IMR-90 (cell line): ENCODE measurements around the gene C7. TPM values are rescaled to one million over a fixed set of nuclear protein-coding genes. Genes with fewer than 3 reads are reported as not detected.

Experiments used
- ATAC-seq: fragments of 200-7000 bp; cut with Tn5 transposase; 2 replicates; pipeline ENCODE4 v1.9.1; 2020; ENCODE audit warnings: low read depth, mild to moderate bottlenecking, moderate library complexity
- BruUV-seq: library from RNA; stranded (reverse); fragments of 400-500 nt; replicated peaks from 2 replicates; lab custom pipeline; 2021; lab: Mats Ljungman, UMichigan
- CTCF ChIA-PET: fragments of 300-600 bp; formaldehyde crosslinking; extraction: SDS; loops from one replicate; lab custom pipeline; 2021; ENCODE audit warnings: antibody characterized with exemption; lab: Yijun Ruan, JAX
- POLR2A ChIA-PET: fragments of 300-600 bp; sonication (Branson Sonifier 250); formaldehyde crosslinking; loops from one replicate; lab custom pipeline; 2022; ENCODE audit warnings: antibody characterized with exemption; ENCODE audit not compliant: unreplicated experiment; lab: Charles Lee
- DNase-seq: peaks from one replicate; pipeline ENCODE4 v3.0.0; 2013
- H2AFZ ChIP-seq: replicated peaks from 2 replicates; pipeline ENCODE3; 2013; ENCODE audit warnings: low read length, mild to moderate bottlenecking; ENCODE audit not compliant: poor library complexity
- H2AK5ac ChIP-seq: 2 replicates; pipeline ENCODE4 v1.6.1; 2013; ENCODE audit warnings: low read depth, low read length, inconsistent platforms
- H2AK9ac ChIP-seq: replicated peaks from 2 replicates; pipeline ENCODE3; 2013; ENCODE audit warnings: mild to moderate bottlenecking, low read depth, low read length, moderate library complexity; ENCODE audit not compliant: poor library complexity
- H2BK120ac ChIP-seq: 2 replicates; pipeline ENCODE4 v1.6.1; 2013; ENCODE audit warnings: low read depth, low read length, inconsistent platforms
- H2BK15ac ChIP-seq: 3 replicates; pipeline ENCODE4 v1.6.1; 2013; ENCODE audit warnings: low read depth, low read length, inconsistent platforms
- H2BK20ac ChIP-seq: 2 replicates; pipeline ENCODE4 v1.6.1; 2013; ENCODE audit warnings: low read depth, mild to moderate bottlenecking, inconsistent platforms, low read length, moderate library complexity
- H2BK5ac ChIP-seq: 2 replicates; pipeline ENCODE4 v1.6.1; 2013; ENCODE audit warnings: mild to moderate bottlenecking, low read depth, low read length, inconsistent platforms; ENCODE audit not compliant: poor library complexity, severe bottlenecking
- H3K14ac ChIP-seq: replicated peaks from 2 replicates; pipeline ENCODE4 v1.6.1; 2013; ENCODE audit warnings: low read depth, low read length, inconsistent platforms
- H3K18ac ChIP-seq: 2 replicates; pipeline ENCODE4 v1.6.1; 2013; ENCODE audit warnings: low read depth, low read length, control low read depth
- H3K23ac ChIP-seq: 2 replicates; pipeline ENCODE4 v1.6.1; 2013; ENCODE audit warnings: low read depth, low read length, inconsistent platforms
- H3K27ac ChIP-seq: 2 replicates; pipeline ENCODE4 v1.5.1; 2013; ENCODE audit warnings: mild to moderate bottlenecking, control low read depth, low read length; ENCODE audit not compliant: insufficient read depth
- H3K27me3 ChIP-seq: 2 replicates; pipeline ENCODE4 v1.6.1; 2013; ENCODE audit warnings: low read length; ENCODE audit not compliant: control insufficient read depth, insufficient read depth
- H3K36me3 ChIP-seq: 2 replicates; pipeline ENCODE4 v1.6.1; 2013; ENCODE audit warnings: low read length, mixed read lengths; ENCODE audit not compliant: control insufficient read depth, insufficient read depth
- H3K4ac ChIP-seq: 2 replicates; pipeline ENCODE4 v1.6.1; 2013; ENCODE audit warnings: low read depth, low read length, inconsistent platforms
- H3K4me1 ChIP-seq: 2 replicates; pipeline ENCODE4 v1.6.1; 2013; ENCODE audit warnings: low read length, mixed read lengths; ENCODE audit not compliant: control insufficient read depth, insufficient read depth
- H3K4me2 ChIP-seq: 2 replicates; pipeline ENCODE4 v1.6.1; 2013; ENCODE audit warnings: low read depth, mild to moderate bottlenecking, control low read depth, low read length, moderate library complexity
- H3K4me3 ChIP-seq: 2 replicates; pipeline ENCODE4 v1.5.1; 2013; ENCODE audit warnings: low read depth, mild to moderate bottlenecking, control low read depth, low read length, moderate library complexity; ENCODE audit not compliant: insufficient read depth
- H3K56ac ChIP-seq: 2 replicates; pipeline ENCODE4 v1.6.1; 2013; ENCODE audit warnings: low read length, inconsistent platforms; ENCODE audit not compliant: insufficient read depth; ENCODE audit errors: extremely low read depth
- H3K79me1 ChIP-seq, 2 experiments: 2 replicates each; pipeline ENCODE4 v1.6.1; 2013; ENCODE audit warnings: low read length in 2 of 2, inconsistent platforms in 1 of 2, low read depth in 1 of 2
- H3K9ac ChIP-seq: 2 replicates; pipeline ENCODE4 v1.6.1; 2013; ENCODE audit warnings: low read depth, low read length, control low read depth
- H3K9me1 ChIP-seq: 2 replicates; pipeline ENCODE4 v1.6.1; 2013; ENCODE audit warnings: low read length, inconsistent platforms; ENCODE audit not compliant: insufficient read depth
- H3K9me3 ChIP-seq: 2 replicates; pipeline ENCODE4 v1.6.1; 2013; ENCODE audit warnings: low read length; ENCODE audit not compliant: control insufficient read depth, insufficient read depth
- H4K20me1 ChIP-seq: 2 replicates; pipeline ENCODE4 v1.6.1; 2013; ENCODE audit warnings: low read length, inconsistent platforms; ENCODE audit not compliant: insufficient read depth
- H4K5ac ChIP-seq: 2 replicates; pipeline ENCODE4 v1.6.1; 2013; ENCODE audit warnings: mild to moderate bottlenecking, low read depth, low read length, control low read depth
- H4K8ac ChIP-seq, 2 experiments: 2 replicates each; pipeline ENCODE4 v1.6.1; 2013; ENCODE audit warnings: low read depth in 2 of 2, low read length in 2 of 2, control low read depth in 1 of 2, inconsistent platforms in 1 of 2
- H4K91ac ChIP-seq: 2 replicates; pipeline ENCODE4 v1.6.1; 2013; ENCODE audit warnings: low read depth, low read length, inconsistent platforms; ENCODE audit not compliant: insufficient read depth
- BHLHE40 ChIP-seq: fragments of 150-350 bp; IDR thresholded peaks from 2 replicates; pipeline ENCODE4 v1.6.1; 2016; ENCODE audit warnings: mild to moderate bottlenecking, low read depth, low read length
- CEBPB ChIP-seq: IDR thresholded peaks from 2 replicates; pipeline ENCODE4 v1.6.1; 2012; ENCODE audit warnings: low read depth, low read length, improper control_type of control experiment
- CHD1 ChIP-seq: IDR thresholded peaks from 2 replicates; pipeline ENCODE4 v1.6.1; 2012; ENCODE audit warnings: low read depth, low read length, improper control_type of control experiment
- CTCF ChIP-seq: conservative IDR thresholded peaks from 2 replicates; pipeline ENCODE4 v1.5.1; 2012; ENCODE audit warnings: mild to moderate bottlenecking, low read depth, low read length, improper control_type of control experiment
- ELK1 ChIP-seq: fragments of 150-350 bp; IDR thresholded peaks from 2 replicates; pipeline ENCODE4 v1.6.1; 2016; ENCODE audit warnings: low read depth, mild to moderate bottlenecking, low read length, moderate library complexity, borderline replicate concordance
- FOS ChIP-seq: fragments of 150-350 bp; IDR thresholded peaks from 2 replicates; pipeline ENCODE4 v1.6.1; 2016; ENCODE audit warnings: low read depth, low read length
- MAFK ChIP-seq: IDR thresholded peaks from 2 replicates; pipeline ENCODE4 v1.6.1; 2012; ENCODE audit warnings: low read depth, low read length, improper control_type of control experiment
- MAZ ChIP-seq: IDR thresholded peaks from 2 replicates; pipeline ENCODE4 v1.6.1; 2012; ENCODE audit warnings: low read depth, mild to moderate bottlenecking, low read length, improper control_type of control experiment, moderate library complexity, borderline replicate concordance
- MXI1 ChIP-seq: IDR thresholded peaks from 2 replicates; pipeline ENCODE4 v1.6.1; 2012; ENCODE audit warnings: low read depth, mild to moderate bottlenecking, low read length, moderate library complexity, borderline replicate concordance
- NFE2L2 ChIP-seq: fragments of 150-350 bp; IDR thresholded peaks from 2 replicates; pipeline ENCODE4 v1.6.1; 2016; ENCODE audit warnings: low read depth, mild to moderate bottlenecking, low read length
- POLR2A ChIP-seq: IDR thresholded peaks from 2 replicates; pipeline ENCODE4 v1.6.1; 2012; ENCODE audit warnings: mild to moderate bottlenecking, low read depth, low read length
- RAD21 ChIP-seq: IDR thresholded peaks from 2 replicates; pipeline ENCODE4 v1.6.1; 2012; ENCODE audit warnings: low read length, improper control_type of control experiment
- RCOR1 ChIP-seq: IDR thresholded peaks from 2 replicates; pipeline ENCODE4 v1.6.1; 2012; ENCODE audit warnings: mild to moderate bottlenecking, low read length, improper control_type of control experiment; ENCODE audit not compliant: insufficient replicate concordance
- RFX5 ChIP-seq: IDR thresholded peaks from 2 replicates; pipeline ENCODE4 v1.8.0; 2012; ENCODE audit warnings: low read depth, mild to moderate bottlenecking, low read length, moderate library complexity
- SMC3 ChIP-seq: fragments of 150-350 bp; IDR thresholded peaks from 2 replicates; pipeline ENCODE4 v1.6.1; 2016; ENCODE audit warnings: low read depth, mild to moderate bottlenecking, antibody characterized with exemption, low read length, moderate library complexity
- USF2 ChIP-seq: fragments of 150-350 bp; IDR thresholded peaks from 2 replicates; pipeline ENCODE4 v1.6.1; 2017; ENCODE audit warnings: mild to moderate bottlenecking, antibody characterized with exemption, low read length, low read depth
- WGBS, 2 experiments: methylation state at CpG; one replicate each; pipeline versions ENCODE4 v1.1.5 to v1.1.7; 2013; ENCODE audit warnings: missing lambda C conversion rate in 2 of 2; ENCODE audit not compliant: insufficient read length in 1 of 2; ENCODE audit errors: extremely low coverage in 2 of 2; 5-methylcytosine and 5-hydroxymethylcytosine counted together
- dilution Hi-C: fragments of 300-500 bp; cut with HindIII; formaldehyde crosslinking; loops from one replicate; pipeline ENCODE4 v1.14.3; 2018; ENCODE audit warnings: low sequenced_read_pairs; ENCODE audit not compliant: unreplicated experiment
- in situ Hi-C: fragments of 300-500 bp; cut with MboI; formaldehyde crosslinking; loops from 3 replicates; pipeline ENCODE4 v1.14.3; 2019; ENCODE audit warnings: low sequenced_read_pairs, inconsistent platforms, mixed read lengths
- intact Hi-C: fragments of 100-400 bp; cut with micrococcal nuclease; formaldehyde crosslinking; loops from 2 replicates; pipeline ENCODE4 v1.10.0; 2022
- polyA plus RNA-seq, 3 experiments: library from polyadenylated mRNA; depleted of rRNA; stranded (reverse); fragments of >200 nt; gene quantifications; 2 replicates each; pipeline ENCODE4 v1.2.3, GENCODE V29; 2012; ENCODE audit warnings: low replicate concordance in 1 of 3
- total RNA-seq: library from RNA; depleted of rRNA; stranded (reverse); fragments of >200 nt; gene quantifications from 2 replicates; pipeline ENCODE4 v1.2.3, GENCODE V29; 2012

The C7 gene
- total and polyA plus RNA-seq, 2 of the 4 experiments (the other 2 are of a cell fraction) = 0.54 to 1.8 TPM

- H2BK15ac ChIP-seq = no peak overlapping the region
- H2AK9ac ChIP-seq = no peak overlapping the region
- H2AK5ac ChIP-seq = no peak overlapping the region
- no peak overlapping the region for H3K14ac ChIP-seq
- H3K9me3 ChIP-seq = no peaks in the 10 kb centered on the region
- H3K9me1 ChIP-seq = no peaks in the 10 kb centered on the region; the same call in 1 of the 2 replicates
- ATAC-seq (no peak), DNase-seq (no peak)
- CTCF ChIA-PET = no interaction called here
- TF ChIP-seq NFE2L2 (no peak), USF2 (no peak), CEBPB (no peak), MAZ (no peak), POLR2A (no peak), CHD1 (no peak), RCOR1 (no peak), RAD21 (no peak), ELK1 (no peak), SMC3 (no peak), FOS (no peak), CTCF (no peak), BHLHE40 (no peak), RFX5 (no peak), MXI1 (no peak), MAFK (no peak)
- H3K4me3 ChIP-seq = no peak overlapping the region
- POLR2A ChIA-PET = no interaction called here
- in situ Hi-C loops = no loop called here
- no TSS peak for BruUV-seq
- dilution Hi-C loops = no loop called here
- H3K4me1 ChIP-seq = no peaks in the 10 kb centered on the region
- no peak overlapping the region for H2BK20ac ChIP-seq
- WGBS, 2 experiments = 100% methylated on average over 2 of the region's 4 CpGs; no CpG with 5 or more reads in 1 of the 2 experiments
- H3K79me1 ChIP-seq = no peaks in the 10 kb centered on the region
- H3K9ac ChIP-seq = no peak overlapping the region
- no peak overlapping the region for H3K27ac ChIP-seq
- H4K8ac ChIP-seq = no peak overlapping the region
- no peak overlapping the region for H4K5ac ChIP-seq
- no peak overlapping the region for H3K18ac ChIP-seq
- no peaks in the 10 kb centered on the region for H3K36me3 ChIP-seq
- H3K4ac ChIP-seq = no peak overlapping the region
- H3K23ac ChIP-seq = no peak overlapping the region
- no peaks in the 10 kb centered on the region for H4K20me1 ChIP-seq
- H3K4me2 ChIP-seq = no peak overlapping the region
- no peak overlapping the region for H2BK5ac ChIP-seq
- H2BK120ac ChIP-seq = no peak overlapping the region
- H3K56ac ChIP-seq = no peak overlapping the region
- H2AFZ ChIP-seq = no peak overlapping the region
- intact Hi-C loops = no loop called here
- H4K91ac ChIP-seq = no peak overlapping the region
- H3K27me3 ChIP-seq = no peaks in the 10 kb centered on the region
Measured at GRCh38 chr5:40999966-41000365, 90.7 kb downstream of the C7 start.
